Measurements from ENCODE around the gene CNTNAP5. TPM values are rescaled to one million over a fixed set of nuclear protein-coding genes. Genes with fewer than 3 reads are reported as not detected.
A peak's percentile ranks its signal among the peaks of the same experiment; 100 is the strongest.

CNTNAP5 gene
- total and polyA plus RNA-seq, 2 experiments from 2014 or later, result 0.28 TPM; not detected in 1

- H3K36me3 ChIP-seq (replicated peaks; ENCODE audit: insufficient read depth, low read depth), result no peaks in the 10 kb centered on the region
- 23% methylated on average over 2 of the region's 2 CpGs for WGBS (ENCODE audit: low lambda C conversion rate, missing lambda C conversion rate)
Measured at GRCh38 chr2:124450481-124450880, 425.4 kb downstream of the CNTNAP5 start.

GRCh38 chr2:124476291-124476690 is 451.2 kb downstream of the CNTNAP5 start:
- H2AFZ ChIP-seq, result no peak overlapping the region
- 80% methylated on average over 2 of the region's 2 CpGs for WGBS (ENCODE audit: low lambda C conversion rate, missing lambda C conversion rate)

More at GRCh38 chr2:124450481-124450880, 425.4 kb downstream of the CNTNAP5 start:
- Histone ChIP-seq H3K9me2 (replicated peaks; ENCODE audit: insufficient read depth) (no peaks in the 10 kb centered on the region), H2AFZ (no peak overlapping the region), H3K4me1 (ENCODE audit: insufficient read depth) (no peaks in the 10 kb centered on the region), H3K27ac (no peak overlapping the region), H3K4me2 (no peak overlapping the region), H4K20me1 (ENCODE audit: insufficient read depth, poor library complexity, severe bottlenecking) (no peaks in the 10 kb centered on the region), H3K4me3 (no peak overlapping the region), H3K9me3 (ENCODE audit: low read depth) (no peaks in the 10 kb centered on the region), H3K27me3 (no peaks in the 10 kb centered on the region), H3K79me2 (no peaks in the 10 kb centered on the region)
- TF ChIP-seq CTCF (IDR thresholded peaks at IDR 0.05; ENCODE audit: poor library complexity) (no peak), EZH2phosphoT487 (IDR thresholded peaks at IDR 0.05; ENCODE audit: low read depth, severe bottlenecking, unreplicated experiment) (no peak), EZH2 (IDR thresholded peaks at IDR 0.05; ENCODE audit: borderline replicate concordance) (no peak)
- no peak for DNase-seq (ENCODE audit: low spot score)

GRCh38 chr2:124478761-124479160 is 453.7 kb downstream of the CNTNAP5 start:
- Histone ChIP-seq H3K36me3 (replicated peaks; ENCODE audit: insufficient read depth, low read depth) (no peaks in the 10 kb centered on the region), H4K20me1 (ENCODE audit: insufficient read depth, poor library complexity, severe bottlenecking) (no peaks in the 10 kb centered on the region), H3K9me2 (replicated peaks; ENCODE audit: insufficient read depth) (no peaks in the 10 kb centered on the region), H3K4me1 (ENCODE audit: insufficient read depth) (no peaks in the 10 kb centered on the region), H3K4me2 (no peak overlapping the region), H3K9me3 (ENCODE audit: low read depth) (no peaks in the 10 kb centered on the region), H3K79me2 (no peaks in the 10 kb centered on the region), H3K27me3 (no peaks in the 10 kb centered on the region), H3K4me3 (no peak overlapping the region), H3K27ac (no peak overlapping the region), H2AFZ (no peak overlapping the region)
- DNase-seq (ENCODE audit: low spot score), result no peak
- whole genome bisulfite sequencing (ENCODE audit: low lambda C conversion rate, missing lambda C conversion rate), result 91% methylated on average over 6 of the region's 6 CpGs
- TF ChIP-seq CTCF (IDR thresholded peaks at IDR 0.05; ENCODE audit: poor library complexity), result no peak
- no peak for TF ChIP-seq EZH2phosphoT487 (IDR thresholded peaks at IDR 0.05; ENCODE audit: low read depth, severe bottlenecking, unreplicated experiment)

More at GRCh38 chr2:124476291-124476690, 451.2 kb downstream of the CNTNAP5 start:
- TF ChIP-seq EZH2phosphoT487 (IDR thresholded peaks at IDR 0.05; ENCODE audit: low read depth, severe bottlenecking, unreplicated experiment), result no peak
- TF ChIP-seq EZH2 (IDR thresholded peaks at IDR 0.05; ENCODE audit: borderline replicate concordance), result no peak
- no peak for TF ChIP-seq CTCF (IDR thresholded peaks at IDR 0.05; ENCODE audit: poor library complexity)
- DNase-seq (ENCODE audit: low spot score), result peak; percentile 46
- H3K27me3 ChIP-seq, result no peaks in the 10 kb centered on the region
- no peaks in the 10 kb centered on the region for H3K79me2 ChIP-seq
- no peaks in the 10 kb centered on the region for H3K9me3 ChIP-seq (ENCODE audit: low read depth)
- no peaks in the 10 kb centered on the region for H4K20me1 ChIP-seq (ENCODE audit: insufficient read depth, poor library complexity, severe bottlenecking)
- H3K4me1 ChIP-seq (ENCODE audit: insufficient read depth), result no peaks in the 10 kb centered on the region
- no peak overlapping the region for H3K4me2 ChIP-seq
- H3K36me3 ChIP-seq (replicated peaks; ENCODE audit: insufficient read depth, low read depth), result no peaks in the 10 kb centered on the region
- no peaks in the 10 kb centered on the region for H3K9me2 ChIP-seq (replicated peaks; ENCODE audit: insufficient read depth)
- no peak overlapping the region for H3K4me3 ChIP-seq
- H3K27ac ChIP-seq, result no peak overlapping the region

- Histone ChIP-seq H4K20me1 (ENCODE audit: insufficient read depth, poor library complexity, severe bottlenecking) (no peaks in the 10 kb centered on the region), H3K79me2 (no peaks in the 10 kb centered on the region), H3K4me3 (no peak overlapping the region), H3K4me2 (no peak overlapping the region), H3K9me2 (replicated peaks; ENCODE audit: insufficient read depth) (no peaks in the 10 kb centered on the region), H2AFZ (no peak overlapping the region), H3K9me3 (ENCODE audit: low read depth) (no peaks in the 10 kb centered on the region), H3K27me3 (no peaks in the 10 kb centered on the region), H3K36me3 (replicated peaks; ENCODE audit: insufficient read depth, low read depth) (no peaks in the 10 kb centered on the region), H3K4me1 (ENCODE audit: insufficient read depth) (no peaks in the 10 kb centered on the region), H3K27ac (no peak overlapping the region)
- TF ChIP-seq CTCF (IDR thresholded peaks at IDR 0.05; ENCODE audit: poor library complexity) (no peak), EZH2phosphoT487 (IDR thresholded peaks at IDR 0.05; ENCODE audit: low read depth, severe bottlenecking, unreplicated experiment) (no peak), EZH2 (IDR thresholded peaks at IDR 0.05; ENCODE audit: borderline replicate concordance) (no peak)
- no peak for DNase-seq (ENCODE audit: low spot score)
- 61% methylated on average over 4 of the region's 4 CpGs for WGBS (ENCODE audit: low lambda C conversion rate, missing lambda C conversion rate)
Measured at GRCh38 chr2:124480958-124481357, 455.9 kb downstream of the CNTNAP5 start.
